Liver (tissue), 9 donors: ENCODE data around the gene NPEPPS. TPM values are rescaled to one million over a fixed set of nuclear protein-coding genes. Genes with fewer than 3 reads are reported as not detected.

ENCODE experiments used
- DNase-seq: peaks from one replicate; pipeline ENCODE4 v3.0.0-alpha.2; 2017; ENCODE audit warnings: low spot score
- H3K27ac ChIP-seq, 2 donors: one replicate each; pipeline ENCODE4 v1.7.0; 2013; ENCODE audit warnings: inconsistent platforms in 2 of 2, low read length in 2 of 2, control low read depth in 1 of 2, low read depth in 1 of 2, mild to moderate bottlenecking in 1 of 2
- H3K27me3 ChIP-seq, 4 donors: one replicate each; pipeline versions ENCODE4 v1.6.1 to v1.7.0; 2013; ENCODE audit warnings: low read length in 3 of 4, inconsistent platforms in 1 of 4, mild to moderate bottlenecking in 1 of 4, moderate library complexity in 1 of 4; ENCODE audit not compliant: control insufficient read depth in 4 of 4, insufficient read depth in 4 of 4
- H3K36me3 ChIP-seq, 4 donors: one replicate each; pipeline versions ENCODE4 v1.6.1 to v1.7.0; 2013; ENCODE audit warnings: low read length in 3 of 4, mild to moderate bottlenecking in 3 of 4, low read depth in 1 of 4, moderate library complexity in 1 of 4; ENCODE audit not compliant: control insufficient read depth in 4 of 4, insufficient read depth in 3 of 4
- H3K4me1 ChIP-seq, 4 donors: one replicate each; pipeline versions ENCODE4 v1.6.1 to v1.7.0; 2013; ENCODE audit warnings: low read length in 3 of 4, mild to moderate bottlenecking in 3 of 4, moderate library complexity in 1 of 4; ENCODE audit not compliant: control insufficient read depth in 4 of 4, insufficient read depth in 4 of 4
- H3K4me3 ChIP-seq, 3 donors: one replicate each; pipeline versions ENCODE4 v1.6.1 to v1.7.0; 2013; ENCODE audit warnings: low read length in 3 of 3, control low read depth in 1 of 3, low read depth in 1 of 3, mild to moderate bottlenecking in 1 of 3
- H3K9ac ChIP-seq, 2 donors: one replicate each; pipeline ENCODE4 v1.7.0; 2013; ENCODE audit warnings: low read length in 2 of 2, mild to moderate bottlenecking in 2 of 2, moderate library complexity in 2 of 2, control low read depth in 1 of 2, low read depth in 1 of 2
- H3K9me3 ChIP-seq, 4 donors: one replicate each; pipeline versions ENCODE4 v1.6.1 to v1.7.0; 2013; ENCODE audit warnings: low read length in 3 of 4; ENCODE audit not compliant: control insufficient read depth in 4 of 4
- EGR1 ChIP-seq, 2 donors: IDR thresholded peaks; 2 replicates each; pipeline ENCODE4 v1.6.1; 2016 to 2018; ENCODE audit warnings: antibody characterized with exemption in 2 of 2, low read depth in 2 of 2
- FOXA1 ChIP-seq: IDR thresholded peaks from 2 replicates; pipeline ENCODE4 v1.6.1; 2016; ENCODE audit warnings: antibody characterized with exemption
- FOXA2 ChIP-seq: IDR thresholded peaks from 2 replicates; pipeline ENCODE4 v1.6.1; 2016; ENCODE audit warnings: antibody characterized with exemption
- GABPA ChIP-seq, 2 donors: IDR thresholded peaks in 1 of 2; conservative IDR thresholded peaks in 1 of 2; 2 replicates each; pipeline ENCODE4 v1.6.1; 2016; ENCODE audit warnings: antibody characterized with exemption in 2 of 2, mild to moderate bottlenecking in 1 of 2, moderate library complexity in 1 of 2
- JUND ChIP-seq, 2 donors: IDR thresholded peaks; 2 replicates each; pipeline ENCODE4 v1.6.1; 2016; ENCODE audit warnings: antibody characterized with exemption in 2 of 2
- NR2F2 ChIP-seq: IDR thresholded peaks from 2 replicates; pipeline ENCODE4 v1.6.1; 2016; ENCODE audit warnings: antibody characterized with exemption
- RAD21 ChIP-seq, 2 donors: IDR thresholded peaks; 2 replicates each; pipeline ENCODE4 v1.6.1; 2016; ENCODE audit warnings: antibody characterized with exemption in 2 of 2, mild to moderate bottlenecking in 2 of 2
- RXRA ChIP-seq, 2 donors: IDR thresholded peaks; 2 replicates each; pipeline ENCODE4 v1.6.1; 2017 to 2018; ENCODE audit warnings: antibody characterized with exemption in 2 of 2, mild to moderate bottlenecking in 1 of 2
- SP1 ChIP-seq: IDR thresholded peaks from 2 replicates; pipeline ENCODE4 v1.6.1; 2018; ENCODE audit warnings: antibody characterized with exemption, mild to moderate bottlenecking
- TAF1 ChIP-seq: conservative IDR thresholded peaks from 2 replicates; pipeline ENCODE4 v1.6.1; 2016; ENCODE audit warnings: antibody characterized with exemption, mild to moderate bottlenecking
- YY1 ChIP-seq: IDR thresholded peaks from 2 replicates; pipeline ENCODE4 v1.6.1; 2016; ENCODE audit warnings: antibody characterized with exemption, mild to moderate bottlenecking
- WGBS: extraction: QIAGEN DNeasy Blood & Tissue Kit; methylation state at CpG from one replicate; pipeline ENCODE4 v1.1.7; 2013; 5-methylcytosine and 5-hydroxymethylcytosine counted together
- polyA plus RNA-seq, 2 donors: library from polyadenylated mRNA; stranded (reverse) in 1 of 2; unstranded in 1 of 2; fragments of 200-250 nt in 1 of 2; fragments of >200 nt in 1 of 2; fragmentation: Nextera tagmentation in 1 of 2; extraction: Ambion mirVana in 1 of 2; gene quantifications; one replicate each; pipeline versions ENCODE4 v1.2.1 to v1.2.3, GENCODE V29; 2013 to 2015
- total RNA-seq, 2 donors: library from RNA; depleted of rRNA; stranded (reverse); fragments of >200 nt; gene quantifications; one replicate each; pipeline ENCODE4 v1.2.3, GENCODE V29; 2014
- TF ChIP-seq, protein P1 (sequence below): fragments of 150-350 bp; IDR thresholded peaks from 2 replicates; pipeline ENCODE4 v1.5.1; 2017; ENCODE audit warnings: improper control_type of control experiment, low read depth, low read length; ENCODE audit not compliant: missing input control
- TF ChIP-seq, protein P2 (sequence below): IDR thresholded peaks from 2 replicates; pipeline ENCODE4 v1.6.1; 2016; ENCODE audit warnings: antibody characterized with exemption
- TF ChIP-seq, protein P3 (sequence below): IDR thresholded peaks from 2 replicates; pipeline ENCODE4 v1.6.1; 2016; ENCODE audit warnings: antibody characterized with exemption, mild to moderate bottlenecking
- TF ChIP-seq, protein P4 (sequence below): IDR thresholded peaks from 2 replicates; pipeline ENCODE4 v1.6.1; 2016; ENCODE audit warnings: antibody characterized with exemption
- TF ChIP-seq, protein P5 (sequence below): IDR thresholded peaks from 2 replicates; pipeline ENCODE4 v1.6.1; 2016; ENCODE audit warnings: antibody characterized with exemption
- donor health status: healthy.
- donor health status: healthy.
- donor health status: healthy.
- donor health status: healthy.
- donor health status: healthy.

The NPEPPS gene
- total and polyA plus RNA-seq, 4 donors: 12.0 to 61.9 (median 46.4) TPM

DNA sequence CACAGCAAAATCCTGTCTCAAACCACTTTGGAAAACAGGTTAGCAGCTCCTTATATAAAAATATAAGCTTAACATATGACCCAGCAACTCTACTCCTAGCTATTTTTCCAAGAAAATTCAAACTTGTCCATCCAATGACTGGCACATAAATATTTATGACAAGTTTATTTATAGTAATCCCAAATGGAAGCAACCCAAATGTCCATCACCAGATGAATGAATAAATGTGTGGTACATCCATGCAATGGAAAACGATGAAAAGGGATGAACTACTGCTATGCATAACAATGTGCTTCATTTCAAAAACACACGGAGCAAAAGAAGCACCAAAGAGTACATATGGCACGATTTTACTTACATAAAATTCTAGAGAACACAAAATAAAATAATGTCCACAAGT is 109.2 kb downstream of the NPEPPS start:
- Histone ChIP-seq H3K4me1 (no peaks in the 10 kb centered on the region), H3K9ac (no peak overlapping the region), H3K4me3 (no peak overlapping the region), H3K36me3 (peaks cover 0 to under 1% (median 0%) of the 10 kb centered on the region in 4 donors), H3K9me3 (no peaks in the 10 kb centered on the region), H3K27me3 (no peaks in the 10 kb centered on the region), H3K27ac (no peak overlapping the region)
- 94% methylated on average over 3 of the region's 3 CpGs for WGBS
- TF ChIP-seq FOXA1 (no peak), YY1 (no peak), EGR1 (IDR thresholded peaks at IDR 0.05; ENCODE audit: low read depth in 2 of 2) (no peak), SP1 (no peak), FOXA2 (no peak), NR2F2 (no peak), RXRA (IDR thresholded peaks at IDR 0.05) (no peak), TAF1 (no peak), GABPA (IDR thresholded peaks at IDR 0.05 in 1 of 2, conservative IDR thresholded peaks at IDR 0.05 in 1 of 2) (no peak), RAD21 (IDR thresholded peaks at IDR 0.05) (no peak)
- TF ChIP-seq, protein P1, sequence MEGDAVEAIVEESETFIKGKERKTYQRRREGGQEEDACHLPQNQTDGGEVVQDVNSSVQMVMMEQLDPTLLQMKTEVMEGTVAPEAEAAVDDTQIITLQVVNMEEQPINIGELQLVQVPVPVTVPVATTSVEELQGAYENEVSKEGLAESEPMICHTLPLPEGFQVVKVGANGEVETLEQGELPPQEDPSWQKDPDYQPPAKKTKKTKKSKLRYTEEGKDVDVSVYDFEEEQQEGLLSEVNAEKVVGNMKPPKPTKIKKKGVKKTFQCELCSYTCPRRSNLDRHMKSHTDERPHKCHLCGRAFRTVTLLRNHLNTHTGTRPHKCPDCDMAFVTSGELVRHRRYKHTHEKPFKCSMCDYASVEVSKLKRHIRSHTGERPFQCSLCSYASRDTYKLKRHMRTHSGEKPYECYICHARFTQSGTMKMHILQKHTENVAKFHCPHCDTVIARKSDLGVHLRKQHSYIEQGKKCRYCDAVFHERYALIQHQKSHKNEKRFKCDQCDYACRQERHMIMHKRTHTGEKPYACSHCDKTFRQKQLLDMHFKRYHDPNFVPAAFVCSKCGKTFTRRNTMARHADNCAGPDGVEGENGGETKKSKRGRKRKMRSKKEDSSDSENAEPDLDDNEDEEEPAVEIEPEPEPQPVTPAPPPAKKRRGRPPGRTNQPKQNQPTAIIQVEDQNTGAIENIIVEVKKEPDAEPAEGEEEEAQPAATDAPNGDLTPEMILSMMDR: no peak
- TF ChIP-seq, protein P2, sequence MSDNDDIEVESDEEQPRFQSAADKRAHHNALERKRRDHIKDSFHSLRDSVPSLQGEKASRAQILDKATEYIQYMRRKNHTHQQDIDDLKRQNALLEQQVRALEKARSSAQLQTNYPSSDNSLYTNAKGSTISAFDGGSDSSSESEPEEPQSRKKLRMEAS: no peak
- TF ChIP-seq, protein P3, sequence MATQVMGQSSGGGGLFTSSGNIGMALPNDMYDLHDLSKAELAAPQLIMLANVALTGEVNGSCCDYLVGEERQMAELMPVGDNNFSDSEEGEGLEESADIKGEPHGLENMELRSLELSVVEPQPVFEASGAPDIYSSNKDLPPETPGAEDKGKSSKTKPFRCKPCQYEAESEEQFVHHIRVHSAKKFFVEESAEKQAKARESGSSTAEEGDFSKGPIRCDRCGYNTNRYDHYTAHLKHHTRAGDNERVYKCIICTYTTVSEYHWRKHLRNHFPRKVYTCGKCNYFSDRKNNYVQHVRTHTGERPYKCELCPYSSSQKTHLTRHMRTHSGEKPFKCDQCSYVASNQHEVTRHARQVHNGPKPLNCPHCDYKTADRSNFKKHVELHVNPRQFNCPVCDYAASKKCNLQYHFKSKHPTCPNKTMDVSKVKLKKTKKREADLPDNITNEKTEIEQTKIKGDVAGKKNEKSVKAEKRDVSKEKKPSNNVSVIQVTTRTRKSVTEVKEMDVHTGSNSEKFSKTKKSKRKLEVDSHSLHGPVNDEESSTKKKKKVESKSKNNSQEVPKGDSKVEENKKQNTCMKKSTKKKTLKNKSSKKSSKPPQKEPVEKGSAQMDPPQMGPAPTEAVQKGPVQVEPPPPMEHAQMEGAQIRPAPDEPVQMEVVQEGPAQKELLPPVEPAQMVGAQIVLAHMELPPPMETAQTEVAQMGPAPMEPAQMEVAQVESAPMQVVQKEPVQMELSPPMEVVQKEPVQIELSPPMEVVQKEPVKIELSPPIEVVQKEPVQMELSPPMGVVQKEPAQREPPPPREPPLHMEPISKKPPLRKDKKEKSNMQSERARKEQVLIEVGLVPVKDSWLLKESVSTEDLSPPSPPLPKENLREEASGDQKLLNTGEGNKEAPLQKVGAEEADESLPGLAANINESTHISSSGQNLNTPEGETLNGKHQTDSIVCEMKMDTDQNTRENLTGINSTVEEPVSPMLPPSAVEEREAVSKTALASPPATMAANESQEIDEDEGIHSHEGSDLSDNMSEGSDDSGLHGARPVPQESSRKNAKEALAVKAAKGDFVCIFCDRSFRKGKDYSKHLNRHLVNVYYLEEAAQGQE: no peak
- TF ChIP-seq, protein P4, sequence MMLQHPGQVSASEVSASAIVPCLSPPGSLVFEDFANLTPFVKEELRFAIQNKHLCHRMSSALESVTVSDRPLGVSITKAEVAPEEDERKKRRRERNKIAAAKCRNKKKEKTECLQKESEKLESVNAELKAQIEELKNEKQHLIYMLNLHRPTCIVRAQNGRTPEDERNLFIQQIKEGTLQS: no peak
- no peak for DNase-seq

DNA sequence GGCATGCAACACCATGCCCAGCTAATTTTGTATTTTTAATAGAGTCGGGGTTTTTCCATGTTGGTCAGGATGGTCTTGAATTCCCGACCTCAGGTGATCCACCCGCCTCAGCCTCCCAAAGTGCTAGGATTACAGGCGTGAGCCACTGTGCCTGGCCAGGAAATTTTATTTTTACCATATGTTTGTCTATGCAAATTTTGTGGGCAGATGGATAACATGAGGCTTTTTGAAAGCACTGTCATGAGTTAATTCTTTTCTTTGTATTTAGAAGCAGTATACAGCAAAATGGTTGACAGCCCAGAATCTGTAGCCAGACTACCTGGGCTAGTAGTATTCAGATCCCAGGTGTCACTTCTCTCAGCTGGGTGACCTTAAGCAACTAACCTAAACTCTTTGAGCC is 110.3 kb downstream of the NPEPPS start:
- 92% methylated on average over 4 of the region's 4 CpGs for WGBS
- no peaks in the 10 kb centered on the region for H3K9me3 ChIP-seq
- DNase-seq: no peak
- H3K27ac ChIP-seq: no peak overlapping the region
- H3K4me3 ChIP-seq: no peak overlapping the region
- H3K4me1 ChIP-seq: no peaks in the 10 kb centered on the region
- no peaks in the 10 kb centered on the region for H3K36me3 ChIP-seq
- H3K27me3 ChIP-seq: no peaks in the 10 kb centered on the region
- no peak overlapping the region for H3K9ac ChIP-seq
- no peak for TF ChIP-seq YY1
- no peak for TF ChIP-seq JUND (IDR thresholded peaks at IDR 0.05)
- no peak for TF ChIP-seq SP1
- TF ChIP-seq FOXA1: no peak
- TF ChIP-seq, protein P4: no peak
- TF ChIP-seq EGR1 (IDR thresholded peaks at IDR 0.05; ENCODE audit: low read depth in 2 of 2): no peak
- no peak for TF ChIP-seq FOXA2
- no peak for TF ChIP-seq RXRA (IDR thresholded peaks at IDR 0.05)
- no peak for TF ChIP-seq GABPA (IDR thresholded peaks at IDR 0.05 in 1 of 2, conservative IDR thresholded peaks at IDR 0.05 in 1 of 2)
- TF ChIP-seq NR2F2: no peak
- TF ChIP-seq, protein P3: no peak
- TF ChIP-seq, protein P5, sequence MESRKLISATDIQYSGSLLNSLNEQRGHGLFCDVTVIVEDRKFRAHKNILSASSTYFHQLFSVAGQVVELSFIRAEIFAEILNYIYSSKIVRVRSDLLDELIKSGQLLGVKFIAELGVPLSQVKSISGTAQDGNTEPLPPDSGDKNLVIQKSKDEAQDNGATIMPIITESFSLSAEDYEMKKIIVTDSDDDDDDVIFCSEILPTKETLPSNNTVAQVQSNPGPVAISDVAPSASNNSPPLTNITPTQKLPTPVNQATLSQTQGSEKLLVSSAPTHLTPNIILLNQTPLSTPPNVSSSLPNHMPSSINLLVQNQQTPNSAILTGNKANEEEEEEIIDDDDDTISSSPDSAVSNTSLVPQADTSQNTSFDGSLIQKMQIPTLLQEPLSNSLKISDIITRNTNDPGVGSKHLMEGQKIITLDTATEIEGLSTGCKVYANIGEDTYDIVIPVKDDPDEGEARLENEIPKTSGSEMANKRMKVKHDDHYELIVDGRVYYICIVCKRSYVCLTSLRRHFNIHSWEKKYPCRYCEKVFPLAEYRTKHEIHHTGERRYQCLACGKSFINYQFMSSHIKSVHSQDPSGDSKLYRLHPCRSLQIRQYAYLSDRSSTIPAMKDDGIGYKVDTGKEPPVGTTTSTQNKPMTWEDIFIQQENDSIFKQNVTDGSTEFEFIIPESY: no peak
- TF ChIP-seq, protein P1: no peak
- TF ChIP-seq, protein P2: no peak
